HG03039 (cell line): Measurements from ENCODE around the gene TMEM131L.
"Not testable (repeated sequence)": the region's sequence is repeated elsewhere in the genome, so short reads cannot be mapped to it uniquely, and the experiment has no call there.

Experiments used
- ATAC-seq: cut with Tn5 transposase; IDR thresholded peaks from one replicate; pipeline ENCODE4 v1.9.1; 2021; ENCODE audit warnings: mild to moderate bottlenecking, moderate library complexity; ENCODE audit not compliant: unreplicated experiment

The TMEM131L gene

DNA sequence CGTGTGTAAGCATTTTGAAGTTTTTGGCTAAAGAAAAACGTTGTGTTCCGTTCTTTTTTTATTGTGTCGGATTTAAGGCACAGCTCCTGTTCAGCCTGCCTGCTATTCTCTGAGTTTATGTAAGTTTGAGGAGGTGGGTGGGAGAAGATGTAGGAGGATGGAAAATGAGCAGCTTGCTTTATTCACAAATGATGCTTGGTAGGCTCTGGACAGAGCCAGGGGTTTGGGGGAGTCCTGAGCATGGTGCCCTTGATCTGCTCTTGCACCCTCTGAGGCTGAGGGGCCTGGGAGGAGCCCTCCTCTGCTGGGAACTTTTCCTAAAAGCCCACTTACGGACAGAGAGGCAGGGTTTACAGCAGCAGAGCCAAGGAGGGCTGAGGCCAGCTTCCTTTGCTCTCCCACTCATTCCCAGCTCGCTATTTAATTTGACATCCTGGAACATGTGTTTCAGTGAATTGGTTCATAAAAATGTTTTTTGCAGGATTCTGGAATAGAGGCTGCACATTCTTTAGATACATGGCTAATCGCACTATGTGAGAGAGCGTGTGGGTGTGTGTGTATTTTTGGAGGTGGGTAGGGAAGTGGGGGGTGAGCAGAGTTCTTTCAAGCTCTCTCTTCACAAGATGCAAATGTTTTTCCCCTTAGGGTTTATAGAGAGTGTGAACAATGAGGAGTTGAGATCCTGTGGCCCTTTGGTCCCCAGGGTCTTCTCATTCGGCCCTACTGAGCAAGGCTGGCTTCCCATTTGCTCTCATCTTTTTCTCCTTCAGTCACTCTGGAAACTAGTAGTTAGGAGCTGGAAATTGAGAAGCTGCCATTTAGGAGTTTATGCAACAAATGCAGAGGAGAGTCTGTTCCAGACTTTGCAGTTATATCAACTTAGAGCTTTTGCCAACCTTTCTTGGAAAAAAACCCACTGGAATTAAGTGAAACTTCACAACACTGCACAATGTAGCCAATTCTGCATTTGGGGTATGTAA is 32.1 kb downstream of the TMEM131L start:
- peak; percentile 48 for ATAC-seq

DNA sequence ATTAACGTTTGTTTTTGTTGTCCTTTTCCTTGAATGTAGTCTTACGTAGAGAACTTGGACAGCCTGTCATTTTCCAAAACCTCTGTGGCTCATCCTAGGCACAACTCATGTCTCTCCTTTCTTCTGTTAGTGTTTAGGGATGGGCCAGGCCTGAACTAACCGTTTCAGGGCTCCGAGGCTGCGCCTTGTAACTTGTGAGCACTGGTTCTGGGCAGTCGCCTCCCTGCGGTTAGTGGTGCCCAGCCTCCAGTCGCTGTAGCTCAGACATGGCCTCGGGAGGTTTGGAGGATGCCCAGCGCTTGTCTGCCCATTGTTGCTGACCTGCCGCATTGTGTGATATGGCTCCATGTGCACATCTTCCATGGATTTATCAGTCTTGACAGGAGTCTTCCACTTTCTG is 32.8 kb downstream of the TMEM131L start:
- no peak for ATAC-seq

DNA sequence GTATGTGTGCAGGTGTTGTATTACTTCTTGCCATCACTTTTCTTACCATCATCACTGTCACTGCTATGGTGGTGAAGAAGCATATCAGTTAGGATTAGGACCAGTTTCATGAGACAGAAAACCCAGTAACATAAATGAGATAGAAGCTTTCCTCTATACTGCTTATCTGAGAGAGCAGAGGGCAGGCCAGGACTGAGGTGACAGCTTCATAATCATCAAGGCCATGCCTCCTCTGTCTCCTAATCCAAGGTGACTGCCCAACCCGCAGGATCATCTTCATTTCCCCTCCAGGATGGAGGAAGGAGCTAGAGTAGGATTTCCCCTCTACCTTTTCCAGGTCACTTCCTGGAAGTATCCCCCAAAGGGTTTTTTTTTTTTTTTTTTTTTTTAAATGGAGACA is 35.4 kb downstream of the TMEM131L start:
- ATAC-seq: no peak

DNA sequence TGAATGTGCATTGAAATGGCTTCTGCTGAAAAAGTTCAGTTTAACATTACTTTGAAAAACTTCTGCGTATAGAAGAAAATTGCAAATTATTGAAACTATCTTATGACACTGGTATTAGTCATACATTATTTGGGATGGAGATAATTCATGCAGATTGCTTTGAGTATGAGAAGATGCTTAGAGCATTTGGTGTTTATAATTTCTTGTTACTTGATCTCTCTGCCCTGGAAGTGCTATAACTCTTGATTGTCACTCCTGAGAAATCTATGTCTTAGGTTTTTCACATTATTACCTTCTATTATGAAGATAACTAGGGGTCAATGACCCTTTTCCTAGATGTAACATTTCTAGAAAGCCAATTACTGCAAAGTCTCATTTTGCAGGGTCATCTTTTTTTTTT is 36.4 kb downstream of the TMEM131L start:
- no peak for ATAC-seq

DNA sequence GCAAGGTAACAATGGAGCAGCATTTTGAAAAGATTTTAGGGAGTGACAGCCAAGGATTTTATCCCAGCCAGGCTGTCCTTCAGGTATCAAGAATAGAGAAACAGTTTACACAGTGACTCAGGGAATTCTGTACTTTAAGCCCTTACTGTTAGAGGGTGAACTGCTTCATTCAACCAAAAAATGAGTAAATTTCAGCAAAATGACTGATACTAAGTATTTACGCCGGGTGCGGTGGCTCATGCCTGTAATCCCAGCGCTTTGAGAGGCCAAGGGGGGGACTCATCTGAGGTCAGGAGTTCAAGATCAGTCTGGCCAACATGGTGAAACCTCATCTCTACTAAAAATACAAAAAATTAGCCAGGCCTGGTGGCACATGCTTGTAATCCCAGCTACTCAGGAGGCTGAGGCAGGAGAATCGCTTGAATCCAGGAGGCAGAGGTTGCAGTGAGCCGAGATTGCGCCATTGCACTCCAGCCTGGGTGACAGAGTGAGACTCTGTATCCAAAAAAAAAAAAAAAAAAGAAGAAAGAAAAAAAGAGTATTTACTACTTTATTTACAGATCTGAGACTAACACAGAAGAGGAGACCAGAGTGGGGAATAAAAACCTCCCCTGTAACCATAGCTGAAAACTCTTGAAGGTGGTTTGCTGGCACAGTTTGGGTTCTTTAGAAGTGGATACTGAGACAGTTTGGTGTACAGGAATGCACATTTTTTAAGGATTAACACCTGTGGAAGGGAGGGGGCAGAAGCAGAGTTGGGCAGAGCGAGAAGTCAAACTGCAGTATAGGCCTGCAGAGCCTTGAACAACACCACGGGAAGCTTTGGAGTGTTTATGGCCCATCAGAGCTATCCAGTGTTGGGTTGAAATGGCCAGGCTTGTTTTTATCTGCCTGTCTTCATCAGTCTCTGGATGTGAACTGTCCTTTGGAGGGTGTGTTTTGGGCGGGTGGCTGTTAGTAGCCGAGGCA is 40.5 kb downstream of the TMEM131L start:
- ATAC-seq: no peak

DNA sequence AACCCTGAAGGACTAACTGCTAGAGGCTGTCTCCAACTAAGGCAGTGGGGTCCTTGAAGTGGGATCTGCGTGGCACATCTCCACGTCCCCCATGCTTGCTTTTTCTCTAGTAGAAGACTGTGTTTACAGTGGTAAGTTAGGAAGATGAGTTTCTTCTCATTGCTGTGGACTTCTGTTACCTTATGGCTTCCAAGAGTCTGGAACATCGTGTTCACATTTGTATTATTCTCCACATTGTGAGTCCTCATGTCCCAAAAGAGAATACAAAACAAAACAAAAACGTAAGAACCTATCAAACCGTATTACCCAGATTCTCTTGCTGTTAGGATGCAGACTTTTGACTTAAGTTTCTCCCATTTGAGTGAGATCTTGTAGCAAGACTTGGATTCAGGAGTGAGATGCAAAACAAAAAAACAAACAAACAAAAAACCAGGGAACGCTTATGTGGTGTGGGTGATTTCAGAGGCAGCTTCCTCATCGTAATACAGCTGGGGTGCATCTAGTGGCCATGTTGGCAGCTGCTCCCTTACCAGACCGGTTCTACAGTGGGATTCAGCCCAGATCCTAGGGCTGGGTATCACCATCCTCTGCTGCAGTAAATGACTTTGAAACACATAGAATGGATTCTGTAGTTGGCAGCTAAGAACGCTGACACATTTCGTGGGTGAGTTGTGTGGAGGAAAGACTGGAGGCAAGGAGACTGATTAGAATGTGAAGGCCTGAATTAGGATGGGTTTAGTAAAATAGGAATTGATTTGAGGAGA is 41.3 kb downstream of the TMEM131L start:
- ATAC-seq: no peak

DNA sequence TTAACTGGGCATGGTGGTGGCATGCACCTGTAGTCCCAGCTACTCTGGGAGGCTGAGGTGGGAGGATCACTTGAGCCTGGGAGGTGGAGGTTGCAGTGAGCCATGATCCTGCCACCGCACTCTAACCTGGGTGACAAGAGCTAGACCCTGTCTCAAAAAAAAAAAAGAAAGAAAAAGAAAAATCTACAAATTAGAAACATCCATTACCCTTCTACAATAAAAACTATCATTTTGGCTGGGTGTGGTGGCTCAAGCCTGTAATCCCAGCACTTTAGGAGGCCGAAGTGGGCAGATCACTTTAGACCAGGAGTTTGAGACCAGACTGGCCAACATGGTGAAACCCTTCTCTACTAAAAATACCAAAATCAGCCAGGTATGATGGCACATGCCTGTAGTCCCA is 43.1 kb downstream of the TMEM131L start:
- ATAC-seq: not testable (repeated sequence)

DNA sequence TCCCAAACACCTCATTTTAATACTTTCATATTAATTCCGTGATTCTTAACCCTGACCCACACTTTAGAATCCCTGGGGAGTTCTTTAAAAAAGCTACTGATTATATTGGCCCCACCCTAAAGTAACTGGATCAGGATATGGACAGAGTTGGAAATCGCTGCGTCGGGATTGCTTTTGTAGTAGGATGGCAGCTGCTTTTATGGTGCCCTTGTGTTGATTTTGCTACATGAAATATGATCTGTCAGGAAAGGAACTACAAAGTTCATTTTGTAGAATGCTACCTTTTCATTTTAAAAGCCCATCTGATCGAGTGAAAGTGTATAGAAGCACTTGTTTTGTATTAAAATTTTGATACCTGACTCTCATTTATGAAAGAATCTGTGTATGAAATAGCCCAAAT is 43.6 kb downstream of the TMEM131L start:
- ATAC-seq: no peak

DNA sequence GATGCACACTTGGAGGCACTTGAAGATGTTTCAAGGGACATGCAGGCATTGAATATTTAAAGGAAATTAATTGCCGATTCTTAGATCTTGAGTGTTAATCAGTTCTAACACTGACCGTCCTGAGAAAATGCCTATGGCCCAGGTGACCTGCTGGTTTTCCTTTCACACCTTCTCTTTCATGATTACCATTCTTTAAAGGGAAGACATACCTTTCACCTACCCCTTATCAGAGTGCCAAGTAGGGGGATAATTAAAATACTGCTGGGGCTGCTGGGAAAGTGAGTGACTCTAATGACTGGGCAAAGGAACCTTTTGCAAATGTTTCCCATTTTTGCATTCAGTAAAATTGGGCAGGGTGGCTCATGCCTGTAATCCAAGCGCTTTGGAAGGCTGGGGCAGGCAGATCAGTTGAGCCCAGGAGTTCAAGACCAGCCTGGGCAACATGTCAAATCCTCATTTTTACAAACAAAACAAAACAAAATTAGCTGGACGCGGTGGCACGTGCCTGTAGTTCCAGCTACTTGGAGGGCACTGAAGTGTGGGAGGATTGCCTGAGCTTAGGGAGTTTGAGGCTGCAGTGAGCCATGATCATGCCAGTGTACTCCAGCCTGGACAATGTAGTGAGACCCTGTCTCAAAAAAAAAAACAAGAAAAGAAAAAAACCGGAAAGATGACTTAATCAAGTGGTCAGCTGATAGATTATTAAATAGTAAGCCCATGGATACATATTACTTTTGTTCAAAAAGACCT is 44.3 kb downstream of the TMEM131L start:
- ATAC-seq: no peak

DNA sequence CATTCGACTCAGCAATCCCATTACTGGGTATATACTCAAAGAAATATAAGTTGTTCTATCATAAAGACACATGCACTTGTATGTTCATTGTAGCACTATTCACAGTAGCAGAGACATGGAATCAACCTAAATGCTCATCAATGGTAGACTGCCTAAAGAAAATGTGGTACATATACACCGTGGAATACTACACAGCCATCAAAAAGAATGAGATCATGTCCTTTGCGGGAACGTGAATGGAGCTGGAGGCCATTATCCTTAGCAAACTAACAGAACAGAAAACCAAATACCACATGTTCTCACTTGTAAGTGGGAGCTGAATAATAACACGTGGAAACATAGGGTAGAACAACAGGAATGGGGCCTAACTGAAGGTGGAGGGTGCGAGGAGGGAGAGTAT is 44.9 kb downstream of the TMEM131L start:
- no peak for ATAC-seq

DNA sequence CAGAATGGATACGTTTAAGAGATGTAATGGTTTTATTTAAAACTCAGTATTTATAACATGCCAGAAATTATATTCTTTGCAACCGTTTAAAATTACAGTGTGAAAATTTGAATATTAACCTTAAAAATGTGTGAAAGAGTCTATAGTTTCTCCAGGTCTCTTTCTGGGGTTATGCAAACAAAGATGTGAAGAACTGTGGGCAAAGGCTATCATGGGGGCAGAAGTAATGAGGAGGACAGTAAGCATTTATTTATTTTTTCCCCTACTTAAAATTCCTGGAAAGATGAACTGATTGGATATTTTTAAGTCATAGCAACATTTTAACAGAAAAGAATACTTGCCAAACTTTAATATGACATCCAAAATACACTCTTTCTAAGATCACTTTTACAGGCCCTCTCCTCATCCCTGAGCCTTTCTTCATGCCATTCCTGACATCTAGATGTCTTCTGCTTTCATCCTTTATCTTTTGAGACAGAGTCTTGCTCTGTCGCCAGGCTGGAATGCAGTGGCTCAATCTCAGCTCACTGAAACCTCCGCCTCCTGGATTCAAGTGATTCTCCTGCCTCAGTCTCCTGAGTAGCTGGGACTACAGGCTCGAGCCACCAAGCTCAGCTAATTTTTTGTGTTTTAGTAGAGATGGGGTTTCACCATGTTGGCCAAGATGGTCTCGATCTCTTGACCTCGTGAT is 46.1 kb downstream of the TMEM131L start:
- ATAC-seq: no peak

DNA sequence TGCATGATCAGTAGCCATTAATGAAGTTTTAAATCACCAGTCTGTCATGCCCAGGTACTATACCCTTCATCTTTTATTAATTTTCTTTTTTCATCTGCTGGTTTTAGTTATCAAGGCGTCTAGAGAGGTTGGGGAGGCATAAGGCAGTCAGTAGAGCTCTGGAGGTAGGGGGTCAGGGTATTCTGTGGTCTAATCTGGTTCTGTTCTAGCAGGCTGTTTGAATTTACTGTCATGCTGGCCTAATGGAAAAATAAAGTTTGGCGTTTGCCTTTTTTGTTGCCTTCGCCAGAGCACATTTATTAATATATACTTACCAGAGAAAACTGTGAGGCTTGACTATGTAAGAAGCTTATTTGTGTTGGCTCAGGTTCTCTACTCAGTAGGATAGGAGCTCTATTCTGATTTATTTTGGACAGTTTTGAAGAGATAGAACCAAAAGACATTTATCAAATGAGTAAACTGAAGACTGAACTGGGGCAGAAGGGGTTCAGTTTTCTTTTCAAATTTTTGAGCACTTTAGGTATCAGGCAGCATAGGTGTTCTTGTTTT is 46.9 kb downstream of the TMEM131L start:
- no peak for ATAC-seq

DNA sequence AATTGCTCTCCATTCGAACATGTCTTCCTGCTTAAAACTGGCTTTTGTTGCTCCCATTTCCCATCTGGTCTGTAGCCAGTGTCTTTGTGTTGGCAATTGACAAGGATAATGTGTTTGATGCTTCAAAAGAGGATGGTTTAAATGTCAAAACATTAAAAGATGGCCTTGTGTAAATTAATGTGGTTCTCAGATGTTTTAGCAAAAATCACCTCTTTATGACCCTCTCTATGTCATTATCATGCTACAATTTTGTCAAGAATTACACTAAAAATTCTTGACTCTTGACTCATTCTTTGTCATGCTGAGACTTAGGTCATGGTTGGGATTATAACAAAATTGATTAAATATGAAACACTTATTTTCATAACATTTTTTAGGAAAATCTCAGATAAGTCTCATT is 47.4 kb downstream of the TMEM131L start:
- ATAC-seq: no peak

DNA sequence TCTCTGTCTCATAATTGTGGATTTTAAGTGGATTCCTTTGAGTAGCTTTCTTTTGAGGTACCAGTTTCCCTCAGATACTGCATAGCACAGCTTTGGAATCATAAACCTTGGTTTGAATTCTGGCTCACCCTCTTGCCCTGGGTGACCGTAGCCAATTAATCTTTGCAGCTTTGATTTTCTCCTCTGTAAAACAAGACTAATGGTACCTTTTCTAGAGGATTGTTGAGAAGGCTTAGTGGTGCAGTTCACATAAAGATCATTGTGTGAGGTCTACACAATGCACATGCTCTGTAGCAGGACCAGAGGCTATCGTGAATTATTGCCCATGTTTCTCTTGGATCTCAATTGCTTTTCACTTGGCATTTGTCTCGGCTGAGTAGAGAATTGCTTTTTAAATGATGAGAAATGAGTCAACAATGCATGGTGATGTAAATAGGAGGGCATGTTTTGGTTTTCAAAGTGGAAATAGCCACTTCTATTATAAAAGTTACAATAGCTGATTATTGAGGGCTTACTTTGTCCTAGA is 47.9 kb downstream of the TMEM131L start:
- ATAC-seq: no peak

DNA sequence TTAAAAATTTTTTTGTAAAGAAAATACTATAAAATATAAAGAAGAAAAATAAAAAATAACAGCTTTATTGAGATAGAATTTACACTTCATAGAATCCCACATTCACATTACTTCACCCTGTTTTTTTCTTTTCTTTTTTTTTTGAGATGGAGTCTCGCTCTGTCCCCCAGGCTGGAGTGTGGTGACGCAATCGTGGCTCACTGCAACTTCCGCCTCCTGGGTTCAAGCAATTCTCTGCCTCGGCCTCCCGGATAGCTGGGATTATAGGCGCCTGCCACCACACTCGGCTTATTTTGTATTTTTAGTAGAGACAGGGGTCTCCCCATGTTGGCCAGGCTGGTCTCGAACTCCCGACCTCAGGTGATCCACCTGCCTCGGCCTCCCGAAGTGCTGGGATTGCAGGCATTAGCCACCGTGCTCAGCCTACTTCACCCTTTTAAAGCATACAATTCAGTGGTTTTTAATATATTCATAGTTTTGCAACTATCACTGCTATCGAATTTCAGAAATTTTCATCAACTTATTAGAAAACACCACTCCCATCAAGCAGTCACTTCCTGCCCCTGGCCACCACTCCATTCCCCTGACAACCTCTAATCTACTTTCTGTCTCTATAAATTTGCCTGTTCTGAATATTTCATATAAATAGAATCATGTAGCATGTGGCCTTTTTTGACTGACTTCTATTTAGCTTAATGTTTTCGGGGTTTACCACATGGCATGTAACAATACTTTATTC is 48.7 kb downstream of the TMEM131L start:
- ATAC-seq: no peak

DNA sequence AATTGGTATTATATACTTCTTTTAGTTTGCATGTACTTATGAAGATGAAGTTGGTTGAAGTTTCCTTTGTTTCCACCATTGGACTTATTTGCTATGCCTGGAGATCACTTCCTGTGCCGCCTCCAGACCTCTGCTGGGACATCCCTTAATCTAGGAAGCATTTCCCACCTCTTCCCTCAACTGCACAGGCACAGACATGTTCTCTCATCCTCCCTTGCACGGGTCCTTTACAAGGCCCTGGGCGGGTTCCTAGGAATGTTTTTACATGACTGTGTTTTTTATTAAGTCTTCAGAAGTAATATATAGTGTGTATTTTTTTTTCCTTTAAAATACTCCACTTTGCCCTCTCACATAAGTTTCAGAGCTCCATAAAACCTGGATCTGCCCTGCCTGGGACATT is 51.0 kb downstream of the TMEM131L start:
- ATAC-seq: no peak

DNA sequence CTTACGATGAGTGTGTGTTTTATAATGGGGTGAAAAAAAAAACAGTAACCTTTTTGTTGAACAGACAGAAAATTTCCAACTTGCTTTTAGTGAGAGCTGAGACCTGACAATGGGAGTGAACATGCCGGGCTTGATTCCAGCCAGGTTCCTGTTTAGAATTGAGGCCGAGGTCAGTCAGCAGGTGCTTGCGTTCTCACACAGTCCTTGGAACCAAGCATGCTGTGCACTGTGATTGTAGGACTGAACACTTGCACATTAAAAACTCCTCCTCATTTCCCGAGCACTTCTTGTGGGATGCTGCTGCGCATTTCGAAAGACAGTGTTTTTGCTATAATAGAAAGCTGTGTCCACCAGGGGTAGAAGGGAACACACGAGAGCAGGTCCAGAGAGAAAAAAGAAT is 51.8 kb downstream of the TMEM131L start:
- no peak for ATAC-seq

DNA sequence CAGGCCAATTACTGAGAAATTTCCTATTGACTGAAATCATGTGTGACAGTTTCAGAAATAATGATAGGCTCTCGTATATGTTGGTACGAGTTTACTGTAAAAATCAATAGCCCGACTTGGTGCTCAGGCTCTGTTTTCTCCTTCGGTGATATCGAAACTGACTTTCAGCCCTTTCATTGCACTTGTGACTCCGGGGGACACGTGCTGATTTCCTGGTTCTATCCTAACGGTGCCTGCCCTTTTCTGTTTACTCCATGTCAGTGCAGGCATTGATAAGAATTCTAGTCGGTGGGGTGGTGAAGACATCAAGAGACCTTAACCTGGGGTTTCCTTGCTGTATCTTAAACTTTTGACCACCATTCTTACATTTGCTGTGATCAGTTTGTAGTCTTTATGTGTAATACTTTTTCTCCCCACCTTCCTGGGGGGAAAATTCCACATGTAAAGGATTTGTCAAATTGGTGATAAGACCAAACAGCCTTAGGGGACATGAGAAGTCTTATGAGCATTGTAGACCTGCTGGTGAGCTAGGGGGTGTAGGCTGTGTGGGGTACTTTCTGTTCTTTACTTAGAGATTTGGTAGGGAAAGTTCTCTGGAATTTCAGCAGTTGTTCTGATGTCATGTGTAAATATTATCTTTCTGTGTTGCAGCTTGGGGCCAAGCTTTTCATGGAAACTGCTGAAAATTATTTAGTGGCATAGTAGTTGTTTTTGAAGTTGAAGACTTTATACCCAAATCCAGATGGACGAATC is 52.7 kb downstream of the TMEM131L start:
- no peak for ATAC-seq
